Endothelial cell of umbilical vein (primary cell): ENCODE results near the gene ELP4. TPM values are rescaled to one million over a fixed set of nuclear protein-coding genes. Genes with fewer than 3 reads are reported as not detected.

Source experiments
- BruUV-seq: library from RNA; stranded (reverse); fragments of 400-500 nt; replicated peaks from 2 replicates; lab custom pipeline; 2021; lab: Mats Ljungman, UMichigan
- CTCF ChIA-PET: fragments of 300-600, 350-600 bp; sonication (Branson Sonifier 250); formaldehyde crosslinking; loops from one replicate; lab custom pipeline; 2021; ENCODE audit warnings: antibody characterized with exemption, inconsistent platforms; lab: Charles Lee
- POLR2A ChIA-PET: fragments of 300-600, 350-600 bp; sonication (Branson Sonifier 250); formaldehyde crosslinking; loops from one replicate; lab custom pipeline; 2021; ENCODE audit warnings: antibody characterized with exemption, inconsistent platforms; lab: Charles Lee
- DNase-seq: peaks from one replicate; pipeline ENCODE4 v3.0.0-alpha.2; 2011; ENCODE audit warnings: low read depth, low spot score
- FAIRE-seq: peaks from 2 replicates; lab custom pipeline; 2011; peaks lifted over from hg19 to GRCh38; lab: Jason Lieb, UNC
- H2AFZ ChIP-seq: 2 replicates; pipeline ENCODE4 v1.6.0; 2012; ENCODE audit warnings: low read depth, low read length, control low read depth, inconsistent platforms
- H3K27ac ChIP-seq: 2 replicates; pipeline ENCODE4 v1.5.1; 2011; ENCODE audit warnings: low read depth, mild to moderate bottlenecking, control low read depth, low read length, moderate library complexity; ENCODE audit not compliant: insufficient read depth
- H3K27me3 ChIP-seq, 2 experiments: 2 replicates each; pipeline versions ENCODE4 v1.6.0 to v1.6.1; 2011; ENCODE audit warnings: low read length in 2 of 2, mixed read lengths in 1 of 2; ENCODE audit not compliant: control insufficient read depth in 2 of 2, insufficient read depth in 2 of 2
- H3K36me3 ChIP-seq, 2 experiments: 2 replicates in 1 of 2; 3 replicates in 1 of 2; pipeline ENCODE4 v1.5.1; 2011; ENCODE audit warnings: low read length in 2 of 2, mild to moderate bottlenecking in 1 of 2, moderate library complexity in 1 of 2; ENCODE audit not compliant: control insufficient read depth in 2 of 2, insufficient read depth in 2 of 2; ENCODE audit errors: extremely low read depth in 1 of 2
- H3K4me1 ChIP-seq: 3 replicates; pipeline ENCODE4 v1.5.1; 2011; ENCODE audit warnings: mild to moderate bottlenecking, low read length; ENCODE audit not compliant: control insufficient read depth, insufficient read depth; ENCODE audit errors: extremely low read depth
- H3K4me2 ChIP-seq: 2 replicates; pipeline ENCODE4 v1.6.1; 2011; ENCODE audit warnings: low read length, control low read depth, mixed read lengths; ENCODE audit not compliant: insufficient read depth
- H3K4me3 ChIP-seq, 3 experiments: fragments of 200-600 bp in 1 of 3; sonication (generic), shearing (Covaris generic) in 1 of 3; replicated peaks in 1 of 3; 2 replicates each; pipeline ENCODE4 v1.5.1; 2011 to 2016; ENCODE audit warnings: control low read depth in 3 of 3, low read length in 3 of 3, mild to moderate bottlenecking in 2 of 3, inconsistent platforms in 1 of 3, low read depth in 1 of 3, moderate library complexity in 1 of 3; ENCODE audit not compliant: insufficient read depth in 1 of 3
- H3K79me2 ChIP-seq: 2 replicates; pipeline ENCODE4 v1.6.0; 2012; ENCODE audit warnings: low read length, inconsistent platforms; ENCODE audit not compliant: control insufficient read depth, insufficient read depth
- H3K9ac ChIP-seq: replicated peaks from 2 replicates; pipeline ENCODE3; 2011; ENCODE audit warnings: low read length, control low read depth; ENCODE audit not compliant: insufficient read depth; ENCODE audit errors: extremely low read depth
- H3K9me1 ChIP-seq: replicated peaks from 3 replicates; pipeline ENCODE4 v1.6.0; 2011; ENCODE audit warnings: mild to moderate bottlenecking, low read length; ENCODE audit not compliant: control insufficient read depth, insufficient read depth; ENCODE audit errors: extremely low read depth
- H3K9me3 ChIP-seq: replicated peaks from 2 replicates; pipeline ENCODE4 v1.5.1; 2012; ENCODE audit warnings: low read length, inconsistent platforms; ENCODE audit not compliant: control insufficient read depth, insufficient read depth
- H4K20me1 ChIP-seq: replicated peaks from 2 replicates; pipeline ENCODE3; 2011; ENCODE audit warnings: mild to moderate bottlenecking, low read length; ENCODE audit not compliant: control insufficient read depth, insufficient read depth; ENCODE audit errors: extremely low read depth
- CTCF ChIP-seq, 2 donors: IDR thresholded peaks; 1 replicate in 1 of 2; 2 replicates in 1 of 2; pipeline ENCODE4 v1.5.1; 2011; ENCODE audit warnings: low read length in 2 of 2, mild to moderate bottlenecking in 2 of 2, moderate library complexity in 2 of 2, control low read depth in 1 of 2, inconsistent platforms in 1 of 2, low read depth in 1 of 2; ENCODE audit not compliant: insufficient read depth in 1 of 2; ENCODE audit errors: extremely low read depth in 1 of 2
- EZH2 ChIP-seq: IDR thresholded peaks from 2 replicates; pipeline ENCODE4 v1.6.1; 2012; ENCODE audit warnings: borderline replicate concordance, low read depth, mild to moderate bottlenecking, moderate library complexity, low read length, inconsistent platforms; ENCODE audit not compliant: severe bottlenecking
- FOS ChIP-seq: IDR thresholded peaks from 2 replicates; pipeline ENCODE4 v1.6.1; 2011; ENCODE audit warnings: mild to moderate bottlenecking, low read length, moderate library complexity, borderline replicate concordance; ENCODE audit not compliant: insufficient read depth
- GATA2 ChIP-seq: IDR thresholded peaks from 2 replicates; pipeline ENCODE4 v1.7.0; 2011; ENCODE audit warnings: low read depth, mild to moderate bottlenecking, moderate library complexity, mixed read lengths, low read length; ENCODE audit not compliant: insufficient read length, insufficient read depth
- JUN ChIP-seq: IDR thresholded peaks from 2 replicates; pipeline ENCODE4 v1.6.1; 2011; ENCODE audit warnings: borderline replicate concordance, low read depth; ENCODE audit not compliant: insufficient read length, insufficient read depth
- MYC ChIP-seq: IDR thresholded peaks from one replicate; pipeline ENCODE4 v1.6.1; 2011; ENCODE audit warnings: mild to moderate bottlenecking, low read depth, low read length
- POLR2A ChIP-seq: IDR thresholded peaks from 2 replicates; pipeline ENCODE4 v1.6.1; 2012; ENCODE audit warnings: low read depth, mild to moderate bottlenecking, control low read depth, low read length
- POLR2AphosphoS5 ChIP-seq: IDR thresholded peaks from 2 replicates; pipeline ENCODE4 v1.6.1; 2012; ENCODE audit warnings: low read depth, mild to moderate bottlenecking, control low read depth, low read length, moderate library complexity; ENCODE audit not compliant: insufficient read depth
- dilution Hi-C: fragments of 300-500 bp; cut with MboI; formaldehyde crosslinking; loops from one replicate; pipeline ENCODE4 v1.15.0; 2019; ENCODE audit warnings: low sequenced_read_pairs; ENCODE audit not compliant: extremely low pct_ligation_motif_present
- intact Hi-C: fragments of 100-400 bp; cut with micrococcal nuclease; formaldehyde crosslinking; loops from one replicate; pipeline ENCODE4 v1.10.0; 2022
- polyA plus RNA-seq, 4 experiments: library from polyadenylated mRNA; depleted of rRNA in 3 of 4; stranded (reverse) in 3 of 4; unstranded in 1 of 4; fragments of >200 nt; gene quantifications; 2 replicates each; pipeline versions ENCODE4 v1.2.1 to v1.2.3, GENCODE V29; 2011 to 2012; ENCODE audit warnings: missing spikeins in 1 of 4
- total RNA-seq: library from RNA; stranded (reverse); gene quantifications from 2 replicates; pipeline ENCODE4 v1.2.3, GENCODE V29; 2021
- TF ChIP-seq, protein P1 (sequence below): IDR thresholded peaks from 2 replicates; pipeline ENCODE4 v1.6.1; 2011; ENCODE audit not compliant: insufficient read depth, insufficient read length

ELP4 gene
- total and polyA plus RNA-seq, 2 donors (not counting 3 experiments of a cell fraction or from before 2014, with no cell fraction given): 11.6 to 16.3 TPM

DNA sequence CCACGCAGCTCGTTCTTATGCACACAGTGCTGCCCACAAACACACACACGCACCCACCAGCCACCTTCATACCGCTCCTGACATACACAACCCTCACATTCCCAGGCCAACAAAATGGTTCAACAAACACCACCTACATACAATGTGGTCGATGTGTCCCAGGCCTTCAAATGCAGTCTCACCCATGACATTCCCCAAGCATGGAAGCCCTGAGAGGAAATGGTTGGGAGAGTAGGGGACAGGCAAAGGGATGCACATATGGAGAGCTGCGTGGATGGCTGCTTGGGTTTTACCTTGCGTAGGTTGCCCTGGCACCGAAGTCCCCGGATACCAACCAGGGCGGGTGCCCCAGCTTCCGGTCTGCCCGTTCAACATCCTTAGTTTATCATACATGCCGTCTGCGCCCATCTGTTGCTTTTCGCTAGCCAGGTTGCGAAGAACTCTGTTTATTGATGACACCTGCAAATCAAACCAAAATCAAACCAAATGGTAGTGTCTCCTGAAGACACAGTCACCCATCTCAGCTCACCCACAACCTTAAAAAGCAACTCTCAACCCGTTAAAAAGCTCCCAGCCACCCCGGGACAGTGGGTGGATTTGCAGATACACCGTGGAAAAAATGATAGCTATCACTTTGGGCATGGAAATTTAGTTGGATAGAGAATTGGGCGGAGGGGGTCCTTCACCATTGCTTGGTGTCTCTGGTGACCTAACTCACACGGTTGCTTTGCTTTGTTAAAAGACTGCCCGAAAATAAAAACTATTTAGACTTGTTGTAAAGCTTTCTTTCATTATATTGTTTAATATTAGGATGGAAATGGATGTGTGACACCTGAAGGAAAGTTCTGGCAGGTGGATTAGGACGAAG lies 291.1 kb downstream of the ELP4 start:
- no TSS peak for BruUV-seq
- no peak overlapping the region for H2AFZ ChIP-seq
- H3K4me1 ChIP-seq: peaks cover 5% of the 10 kb centered on the region
- H3K9me3 ChIP-seq: no peaks in the 10 kb centered on the region
- no peak overlapping the region for H3K9ac ChIP-seq
- no peak for TF ChIP-seq POLR2AphosphoS5
- TF ChIP-seq CTCF (IDR thresholded peaks at IDR 0.05; ENCODE audit: extremely low read depth in 1 of 2, insufficient read depth in 1 of 2, low read depth in 1 of 2, low read length in 2 of 2): no peak
- TF ChIP-seq, protein P1, sequence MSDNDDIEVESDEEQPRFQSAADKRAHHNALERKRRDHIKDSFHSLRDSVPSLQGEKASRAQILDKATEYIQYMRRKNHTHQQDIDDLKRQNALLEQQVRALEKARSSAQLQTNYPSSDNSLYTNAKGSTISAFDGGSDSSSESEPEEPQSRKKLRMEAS: no peak
- no peak for TF ChIP-seq MYC
- TF ChIP-seq JUN: no peak
- TF ChIP-seq EZH2: no peak
- no peak for TF ChIP-seq FOS
- no peak for TF ChIP-seq GATA2
- TF ChIP-seq POLR2A: no peak
- H3K27me3 ChIP-seq: peaks cover 95 to 97% of the 10 kb centered on the region in 2 experiments
- no peak overlapping the region for H3K27ac ChIP-seq
- ChIA-PET POLR2A (no interaction called here), CTCF (interaction anchor here (1.0 kb wide), 1 partner anchor 10 kb away, joined by 3 read pairs; no protein-coding TSS in a partner anchor)
- no peak overlapping the region for H3K4me3 ChIP-seq
- no peak overlapping the region for H3K4me2 ChIP-seq
- dilution Hi-C loops: no loop called here
- H4K20me1 ChIP-seq: peaks cover 3% of the 10 kb centered on the region
- intact Hi-C loops: loop anchor here (5.0 kb wide), 1 partner anchor 293 kb away; the partner anchor contains the start of genes ELP4 and IMMP1L
- no peaks in the 10 kb centered on the region for H3K36me3 ChIP-seq
- no peak for DNase-seq
- H3K79me2 ChIP-seq: no peaks in the 10 kb centered on the region
- no peaks in the 10 kb centered on the region for H3K9me1 ChIP-seq
- FAIRE-seq: no peak
